GM12891 (cell line): ENCODE results near the gene SPATA46.

Experiments used
- POLR2A ChIP-seq: IDR thresholded peaks from 2 replicates; pipeline ENCODE4 v1.6.1; 2011; ENCODE audit warnings: low read depth, low read length, control low read depth
- POLR2AphosphoS5 ChIP-seq: IDR thresholded peaks from 2 replicates; pipeline ENCODE4 v1.6.1; 2011; ENCODE audit warnings: low read depth, low read length, control low read depth
- TAF1 ChIP-seq: IDR thresholded peaks from 2 replicates; pipeline ENCODE4 v1.6.1; 2011; ENCODE audit warnings: low read depth, low read length, control low read depth

DNA sequence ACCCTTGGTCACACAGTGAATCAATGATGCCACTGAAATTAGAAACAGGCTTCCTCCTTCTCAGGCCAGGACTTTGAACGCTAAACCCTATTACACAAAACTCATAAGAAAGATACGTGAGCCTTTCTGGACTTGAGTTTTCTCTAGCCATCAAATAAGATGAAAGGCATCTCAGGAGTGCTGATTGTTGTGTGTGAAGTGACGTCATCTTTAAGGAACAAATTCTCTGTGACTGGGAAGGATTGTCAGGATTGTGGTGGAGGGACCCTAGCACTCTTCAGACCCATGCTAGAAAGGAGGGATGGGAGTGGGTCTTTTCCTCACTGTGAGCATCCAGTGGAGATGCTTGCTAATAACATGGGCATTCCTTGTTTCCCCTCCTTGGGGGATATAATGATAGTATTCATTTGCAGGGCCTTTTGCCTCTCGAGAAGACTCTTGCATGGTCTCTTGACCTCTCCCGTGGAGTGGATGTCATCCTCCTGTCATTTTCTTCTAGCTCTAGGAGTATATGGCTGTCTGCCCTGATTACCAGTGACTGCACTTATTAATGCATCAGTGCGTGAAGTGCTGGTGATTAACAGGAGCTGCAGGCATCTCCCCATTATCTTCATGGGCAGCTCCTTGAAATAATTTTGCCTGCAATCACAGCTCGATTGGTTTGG, 39.9 kb downstream of the SPATA46 start:
- TF ChIP-seq TAF1: no peak
- no peak for TF ChIP-seq POLR2A
- no peak for TF ChIP-seq POLR2AphosphoS5
